Peyer's patch (tissue), 4 donors: ENCODE results near the gene MIS12. TPM values are rescaled to one million over a fixed set of nuclear protein-coding genes. Genes with fewer than 3 reads are reported as not detected.

Experiments used
- DNase-seq, 3 donors: peaks; one replicate each; pipeline ENCODE4 v3.0.0-alpha.2; 2017 to 2019
- H3K27ac ChIP-seq, 4 donors: fragments of 200-600 bp; sonication (generic); one replicate each; pipeline ENCODE4 v1.5.1; 2016 to 2019
- H3K27me3 ChIP-seq, 2 donors: fragments of 200-600 bp; sonication (generic); one replicate each; pipeline ENCODE4 v1.5.1; 2019
- H3K36me3 ChIP-seq, 3 donors: fragments of 200-600 bp; sonication (generic); one replicate each; pipeline ENCODE4 v1.5.1; 2016 to 2019
- H3K4me1 ChIP-seq, 4 donors: fragments of 200-600 bp; sonication (generic); one replicate each; pipeline ENCODE4 v1.5.1; 2016 to 2019
- H3K4me3 ChIP-seq, 4 donors: fragments of 200-600 bp; sonication (generic); 1 replicate in 3 of 4; 2 replicates in 1 of 4; pipeline ENCODE4 v1.5.1; 2016 to 2019; ENCODE audit warnings: mild to moderate bottlenecking in 1 of 4
- H3K9me3 ChIP-seq, 4 donors: fragments of 200-600 bp; sonication (generic); one replicate each; pipeline ENCODE4 v1.5.1; 2016 to 2019; ENCODE audit warnings: mild to moderate bottlenecking in 1 of 4
- POLR2A ChIP-seq, 2 donors: fragments of 450-650 bp; IDR thresholded peaks; one replicate each; pipeline ENCODE4 v1.5.1; 2017; ENCODE audit warnings: antibody characterized with exemption in 2 of 2, mild to moderate bottlenecking in 2 of 2, moderate library complexity in 2 of 2
- total RNA-seq, 4 donors: library from RNA; depleted of rRNA; stranded (reverse); fragments of >200 nt; gene quantifications; one replicate each; pipeline ENCODE4 v1.1.0, GENCODE V29; 2016
- TF ChIP-seq, protein P1 (sequence below), 6 experiments: fragments of 450-650 bp in 4 of 6; fragments of 200-600 bp in 2 of 6; sonication (generic) in 1 of 6; IDR thresholded peaks; one replicate each; pipeline ENCODE4 v1.5.1; 2017 to 2019; ENCODE audit warnings: antibody characterized with exemption in 6 of 6, mild to moderate bottlenecking in 3 of 6, moderate library complexity in 1 of 6

Gene MIS12
- total RNA-seq, 4 donors from 2014 or later, result 9.2 to 23.9 (median 14.0) TPM

DNA sequence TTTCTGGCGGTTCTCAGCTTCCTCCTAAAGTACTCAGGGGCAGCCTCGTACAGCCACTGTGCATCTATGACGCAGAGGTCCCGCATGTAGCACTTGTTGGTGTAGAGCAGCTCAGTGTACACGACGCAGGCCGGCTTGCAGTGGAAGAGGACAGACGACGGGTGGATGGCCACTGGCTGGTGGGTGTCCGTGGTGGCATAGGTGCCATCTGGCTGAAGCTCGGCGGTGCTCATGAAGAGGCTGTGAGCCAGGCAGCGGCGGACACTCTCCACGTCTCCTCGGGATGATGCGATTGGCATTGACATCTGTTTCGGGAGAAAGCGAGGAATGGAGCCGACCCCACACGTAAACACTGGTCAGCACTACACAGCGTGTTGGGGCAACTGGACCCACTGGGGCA, 42.2 kb upstream of the MIS12 start:
- DNase-seq, result no peak
- Histone ChIP-seq H3K9me3 (no peaks in the 10 kb centered on the region), H3K36me3 (peaks cover 0 to 50% (median 0%) of the 10 kb centered on the region in 3 donors), H3K4me1 (peaks cover 0 to 4% (median 0%) of the 10 kb centered on the region in 4 donors), H3K27ac (no peak overlapping the region), H3K27me3 (no peaks in the 10 kb centered on the region), H3K4me3 (no peak overlapping the region)
- TF ChIP-seq POLR2A (IDR thresholded peaks at IDR 0.05), result no peak
- TF ChIP-seq, protein P1, sequence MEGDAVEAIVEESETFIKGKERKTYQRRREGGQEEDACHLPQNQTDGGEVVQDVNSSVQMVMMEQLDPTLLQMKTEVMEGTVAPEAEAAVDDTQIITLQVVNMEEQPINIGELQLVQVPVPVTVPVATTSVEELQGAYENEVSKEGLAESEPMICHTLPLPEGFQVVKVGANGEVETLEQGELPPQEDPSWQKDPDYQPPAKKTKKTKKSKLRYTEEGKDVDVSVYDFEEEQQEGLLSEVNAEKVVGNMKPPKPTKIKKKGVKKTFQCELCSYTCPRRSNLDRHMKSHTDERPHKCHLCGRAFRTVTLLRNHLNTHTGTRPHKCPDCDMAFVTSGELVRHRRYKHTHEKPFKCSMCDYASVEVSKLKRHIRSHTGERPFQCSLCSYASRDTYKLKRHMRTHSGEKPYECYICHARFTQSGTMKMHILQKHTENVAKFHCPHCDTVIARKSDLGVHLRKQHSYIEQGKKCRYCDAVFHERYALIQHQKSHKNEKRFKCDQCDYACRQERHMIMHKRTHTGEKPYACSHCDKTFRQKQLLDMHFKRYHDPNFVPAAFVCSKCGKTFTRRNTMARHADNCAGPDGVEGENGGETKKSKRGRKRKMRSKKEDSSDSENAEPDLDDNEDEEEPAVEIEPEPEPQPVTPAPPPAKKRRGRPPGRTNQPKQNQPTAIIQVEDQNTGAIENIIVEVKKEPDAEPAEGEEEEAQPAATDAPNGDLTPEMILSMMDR (IDR thresholded peaks at IDR 0.05), result no peak

DNA sequence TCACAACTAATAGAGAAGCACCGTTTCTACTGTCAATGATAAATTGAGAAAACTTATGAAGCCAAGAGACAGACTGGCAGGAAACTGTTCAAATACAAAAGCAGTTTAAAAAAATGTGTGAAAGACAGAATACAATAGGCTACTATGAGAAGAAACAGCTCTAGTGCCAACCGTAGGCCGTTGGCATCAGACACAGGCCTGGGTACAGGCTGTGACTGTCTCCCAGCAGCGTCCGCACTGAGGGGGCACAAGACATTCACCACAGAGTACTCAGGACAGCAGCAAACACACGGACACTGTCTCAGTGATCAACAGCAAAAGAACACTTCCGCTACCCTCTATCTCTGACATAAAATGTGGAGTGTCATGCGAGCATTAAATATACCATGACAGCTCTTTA, 39.6 kb upstream of the MIS12 start:
- no peak for DNase-seq
- Histone ChIP-seq H3K27me3 (no peaks in the 10 kb centered on the region), H3K36me3 (peaks cover 0 to 69% (median 0%) of the 10 kb centered on the region in 3 donors), H3K9me3 (no peaks in the 10 kb centered on the region), H3K27ac (no peak overlapping the region), H3K4me1 (no peaks in the 10 kb centered on the region), H3K4me3 (no peak overlapping the region)
- no peak for TF ChIP-seq POLR2A (IDR thresholded peaks at IDR 0.05)
- TF ChIP-seq, protein P1 (IDR thresholded peaks at IDR 0.05), result no peak

DNA sequence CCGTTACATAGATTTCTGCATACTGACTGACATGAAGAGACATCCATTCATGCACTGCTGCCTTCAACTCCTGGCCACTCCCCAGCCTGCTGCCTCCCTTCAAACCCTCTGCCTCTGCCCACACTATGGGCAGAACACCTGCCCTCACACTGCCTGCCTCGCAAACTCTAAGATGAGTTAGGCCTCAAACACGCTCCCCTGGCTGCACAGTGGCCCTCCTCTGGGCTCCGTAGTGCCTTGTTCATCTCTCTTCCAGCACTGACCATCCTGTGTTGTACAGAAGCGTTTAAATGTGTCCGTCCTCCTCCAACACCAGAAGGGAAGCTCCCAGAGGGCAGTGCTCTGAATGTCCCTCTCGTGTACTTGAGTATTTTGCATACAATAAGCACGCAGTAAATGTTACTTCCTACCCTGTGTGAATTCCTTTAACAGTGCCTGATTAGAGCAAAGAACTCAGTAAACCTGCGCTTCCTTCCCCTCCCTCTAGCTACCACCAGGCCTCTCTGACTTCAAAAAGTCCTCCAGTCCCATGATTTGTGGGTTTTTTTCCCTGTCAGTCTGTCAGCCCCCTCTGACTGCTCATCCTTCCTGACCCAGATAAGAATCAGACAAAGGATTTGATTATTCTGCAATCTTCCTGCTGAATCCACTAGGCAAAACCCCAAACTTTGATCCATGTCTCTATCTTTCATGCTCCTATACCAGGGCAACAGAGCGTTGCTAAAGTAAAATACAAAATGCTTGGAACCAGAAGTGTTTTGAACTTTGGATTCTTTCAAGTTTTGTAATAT, 21.5 kb upstream of the MIS12 start:
- no peaks in the 10 kb centered on the region for H3K27me3 ChIP-seq
- H3K9me3 ChIP-seq, result no peaks in the 10 kb centered on the region
- TF ChIP-seq, protein P1 (IDR thresholded peaks at IDR 0.05), result no peak
- no peak for TF ChIP-seq POLR2A (IDR thresholded peaks at IDR 0.05)
- DNase-seq, result no peak
- no peak overlapping the region for H3K4me3 ChIP-seq
- no peak overlapping the region for H3K27ac ChIP-seq
- H3K36me3 ChIP-seq, result peaks cover 0 to 26% (median 0%) of the 10 kb centered on the region in 3 donors
- peaks cover 0 to 16% (median 4%) of the 10 kb centered on the region in 4 donors for H3K4me1 ChIP-seq

DNA sequence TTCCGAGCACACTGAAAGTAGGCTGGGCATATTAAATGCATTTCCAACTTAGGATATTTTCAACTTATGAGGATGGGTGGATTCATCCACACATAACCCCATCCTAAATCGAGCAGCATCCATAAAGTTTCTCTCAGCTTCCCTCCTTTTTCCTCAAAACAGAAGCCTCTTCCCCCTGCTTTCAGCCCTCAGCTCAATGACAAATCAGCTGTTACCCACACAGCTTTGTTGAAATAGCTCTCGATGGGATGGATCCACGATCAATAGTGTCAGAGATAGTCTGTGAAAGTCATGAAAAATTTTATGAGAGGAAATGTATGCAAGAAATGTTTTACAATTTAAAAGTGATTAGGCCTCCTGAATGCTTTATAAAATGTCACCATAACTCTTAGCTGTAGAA, 20.1 kb upstream of the MIS12 start:
- no peak for DNase-seq
- Histone ChIP-seq H3K4me1 (peaks cover 0 to 16% (median 4%) of the 10 kb centered on the region in 4 donors), H3K9me3 (no peaks in the 10 kb centered on the region), H3K36me3 (peaks cover 0 to 12% (median 0%) of the 10 kb centered on the region in 3 donors), H3K27ac (no peak overlapping the region), H3K4me3 (no peak overlapping the region), H3K27me3 (no peaks in the 10 kb centered on the region)
- no peak for TF ChIP-seq POLR2A (IDR thresholded peaks at IDR 0.05)
- TF ChIP-seq, protein P1 (IDR thresholded peaks at IDR 0.05), result no peak

DNA sequence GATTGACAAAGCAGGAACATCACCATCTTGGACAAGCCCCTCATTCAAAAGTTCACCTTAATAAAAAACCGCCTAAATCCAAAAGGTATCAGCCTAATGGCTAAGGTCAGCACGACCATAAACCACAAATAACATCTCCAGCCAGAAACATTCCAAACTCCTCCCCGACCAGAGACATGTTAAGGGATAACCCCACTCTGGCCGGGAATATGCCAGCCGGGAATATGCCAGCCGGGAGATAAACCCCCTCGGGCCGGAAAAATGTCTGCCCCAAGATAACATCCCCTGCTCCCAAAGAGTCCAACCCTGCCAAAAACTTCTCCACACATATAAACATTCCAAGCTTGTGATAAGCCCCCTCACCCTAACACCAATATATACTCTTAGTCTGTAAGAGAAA, 18.9 kb upstream of the MIS12 start:
- H3K27me3 ChIP-seq, result no peaks in the 10 kb centered on the region
- DNase-seq, result no peak
- peaks cover 0 to 9% (median 0%) of the 10 kb centered on the region in 3 donors for H3K36me3 ChIP-seq
- H3K4me3 ChIP-seq, result peak overlapping the region; percentile 86 to 90 (median 88)
- TF ChIP-seq, protein P1 (IDR thresholded peaks at IDR 0.05), result no peak
- no peak for TF ChIP-seq POLR2A (IDR thresholded peaks at IDR 0.05)
- H3K4me1 ChIP-seq, result peaks cover 0 to 16% (median 4%) of the 10 kb centered on the region in 4 donors
- no peak overlapping the region for H3K27ac ChIP-seq
- H3K9me3 ChIP-seq, result no peaks in the 10 kb centered on the region
